Sigmoid colon (tissue), 7 donors: ENCODE data around the gene PRKD2. TPM values are rescaled to one million over a fixed set of nuclear protein-coding genes. Genes with fewer than 3 reads are reported as not detected.

Experiments used
- DNase-seq: peaks from one replicate; pipeline ENCODE4 v3.0.0-alpha.2; 2019
- H3K27ac ChIP-seq, 4 donors: fragments of 200-600 bp; sonication (generic); one replicate each; pipeline ENCODE4 v1.5.1; 2016 to 2019; ENCODE audit warnings: mild to moderate bottlenecking in 1 of 4
- H3K27me3 ChIP-seq, 3 donors: fragments of 200-600 bp; sonication (generic); one replicate each; pipeline ENCODE4 v1.5.1; 2019; ENCODE audit warnings: mild to moderate bottlenecking in 1 of 3
- H3K36me3 ChIP-seq, 4 donors: fragments of 200-600 bp; sonication (generic); one replicate each; pipeline ENCODE4 v1.5.1; 2016 to 2019
- H3K4me1 ChIP-seq, 4 donors: fragments of 200-600 bp; sonication (generic); one replicate each; pipeline ENCODE4 v1.5.1; 2017 to 2019
- H3K4me3 ChIP-seq, 4 donors: fragments of 200-600 bp; sonication (generic); one replicate each; pipeline ENCODE4 v1.5.1; 2017 to 2019; ENCODE audit warnings: mild to moderate bottlenecking in 2 of 4, moderate library complexity in 1 of 4
- H3K9me3 ChIP-seq, 4 donors: fragments of 200-600 bp in 3 of 4; sonication (generic) in 3 of 4; one replicate each; pipeline versions ENCODE4 v1.5.1 to v1.6.1; 2013 to 2019
- CTCF ChIP-seq, 4 experiments: fragments of 450-650 bp in 3 of 4; fragments of 200-600 bp in 1 of 4; IDR thresholded peaks; one replicate each; pipeline ENCODE4 v1.5.1; 2016 to 2019; ENCODE audit warnings: antibody characterized with exemption in 4 of 4, mild to moderate bottlenecking in 3 of 4, moderate library complexity in 2 of 4
- EP300 ChIP-seq, 4 donors: sonication (generic); formaldehyde crosslinking; IDR thresholded peaks; one replicate each; pipeline ENCODE4 v1.6.1; 2017; ENCODE audit warnings: antibody characterized with exemption in 4 of 4
- POLR2A ChIP-seq, 2 donors: fragments of 450-650 bp; IDR thresholded peaks; one replicate each; pipeline ENCODE4 v1.6.1; 2016; ENCODE audit warnings: antibody characterized with exemption in 2 of 2, mild to moderate bottlenecking in 2 of 2, moderate library complexity in 2 of 2
- POLR2AphosphoS5 ChIP-seq, 4 donors: sonication (generic); formaldehyde crosslinking; IDR thresholded peaks; one replicate each; pipeline ENCODE4 v1.6.1; 2017; ENCODE audit warnings: antibody characterized with exemption in 4 of 4
- WGBS, 2 donors: extraction: QIAGEN DNeasy Blood & Tissue Kit; methylation state at CpG; one replicate each; pipeline ENCODE4 v1.1.7; 2013; 5-methylcytosine and 5-hydroxymethylcytosine counted together
- intact Hi-C: fragments of 100-400 bp; cut with DNase I; formaldehyde crosslinking; loops from one replicate; pipeline ENCODE4 v1.15.1; 2023
- polyA plus RNA-seq, 3 donors: library from polyadenylated mRNA; stranded (reverse); fragments of 200-250 nt; gene quantifications; one replicate each; pipeline ENCODE4 v1.2.3, GENCODE V29; 2013
- total RNA-seq, 4 donors: library from RNA; depleted of rRNA; stranded (reverse); fragments of >200 nt; gene quantifications; one replicate each; pipeline ENCODE4 v1.1.0, GENCODE V29; 2016
- donor health status: healthy with polysubstance abuse.
- donor health status: Bipolar disorder and iron deficiency.
- donor health status: healthy.

PRKD2 gene
- total and polyA plus RNA-seq, 7 donors, result 14.7 to 51.7 (median 18.6) TPM

GRCh38 chr19:46742926-46743480 is 26.1 kb upstream of the PRKD2 start:
- Histone ChIP-seq H3K4me3 (no peak overlapping the region), H3K4me1 (peaks cover 0 to 78% (median 72%) of the 10 kb centered on the region in 4 donors), H3K27ac (peak overlapping the region in 1 of 4 donors; percentile 3), H3K27me3 (no peaks in the 10 kb centered on the region), H3K36me3 (peaks cover 0 to 4% (median 2%) of the 10 kb centered on the region in 4 donors), H3K9me3 (no peaks in the 10 kb centered on the region)
- WGBS, 2 donors, result 71 to 73% methylated on average over 4 of the region's 4 CpGs
- TF ChIP-seq POLR2A (IDR thresholded peaks at IDR 0.05) (no peak), CTCF (IDR thresholded peaks at IDR 0.05) (no peak), POLR2AphosphoS5 (IDR thresholded peaks at IDR 0.05) (no peak)
- intact Hi-C loops, result no loop called here
- no peak for DNase-seq

- Histone ChIP-seq H3K27ac (no peak overlapping the region), H3K9me3 (no peaks in the 10 kb centered on the region), H3K36me3 (peaks cover 0 to 20% (median 9%) of the 10 kb centered on the region in 4 donors), H3K4me1 (peaks cover 0 to 71% (median 67%) of the 10 kb centered on the region in 4 donors), H3K4me3 (no peak overlapping the region), H3K27me3 (no peaks in the 10 kb centered on the region)
- WGBS, 2 donors, result 86% methylated on average over 17 of the region's 17 CpGs
- TF ChIP-seq CTCF (IDR thresholded peaks at IDR 0.05) (no peak), EP300 (IDR thresholded peaks at IDR 0.05) (no peak), POLR2AphosphoS5 (IDR thresholded peaks at IDR 0.05) (no peak), POLR2A (IDR thresholded peaks at IDR 0.05) (no peak)
- intact Hi-C loops, result no loop called here
- DNase-seq, result no peak
Measured at GRCh38 chr19:46741447-46741846, 24.5 kb upstream of the PRKD2 start.

- Histone ChIP-seq H3K4me3 (no peak overlapping the region), H3K36me3 (peaks cover 0 to 39% (median 17%) of the 10 kb centered on the region in 4 donors), H3K27ac (peak overlapping the region; percentile 30 to 65 (median 56)), H3K27me3 (no peaks in the 10 kb centered on the region), H3K4me1 (peaks cover 0 to 57% (median 55%) of the 10 kb centered on the region in 4 donors), H3K9me3 (no peaks in the 10 kb centered on the region)
- 78 to 84% methylated on average over 14 of the region's 14 CpGs for WGBS, 2 donors
- peak; percentile 73 for DNase-seq
- intact Hi-C loops, result no loop called here
- TF ChIP-seq EP300 (IDR thresholded peaks at IDR 0.05), result no peak
- peak in 1 of 4 donors; percentile 12 for TF ChIP-seq POLR2AphosphoS5 (IDR thresholded peaks at IDR 0.05)
Measured at GRCh38 chr19:46739290-46739771, 22.4 kb upstream of the PRKD2 start.

- peaks cover 13 to 55% (median 31%) of the 10 kb centered on the region in 4 donors for H3K36me3 ChIP-seq
- WGBS, 2 donors, result 87 to 89% methylated on average over 19 of the region's 19 CpGs
Measured at GRCh38 chr19:46737761-46738171, 20.9 kb upstream of the PRKD2 start.

GRCh38 chr19:46737298-46737654 is 20.4 kb upstream of the PRKD2 start:
- WGBS, 2 donors, result 80 to 85% methylated on average over 7 of the region's 7 CpGs
- peaks cover 0 to 37% (median 35%) of the 10 kb centered on the region in 4 donors for H3K4me1 ChIP-seq
- intact Hi-C loops, result no loop called here
- TF ChIP-seq CTCF (IDR thresholded peaks at IDR 0.05), result no peak
- no peaks in the 10 kb centered on the region for H3K9me3 ChIP-seq
- no peak overlapping the region for H3K27ac ChIP-seq
- peaks cover 13 to 60% (median 36%) of the 10 kb centered on the region in 4 donors for H3K36me3 ChIP-seq
- no peak for DNase-seq
- H3K27me3 ChIP-seq, result no peaks in the 10 kb centered on the region
- no peak overlapping the region for H3K4me3 ChIP-seq

More at GRCh38 chr19:46737761-46738171, 20.9 kb upstream of the PRKD2 start:
- Histone ChIP-seq H3K4me3 (no peak overlapping the region), H3K27ac (no peak overlapping the region), H3K9me3 (no peaks in the 10 kb centered on the region), H3K4me1 (peaks cover 0 to 41% (median 40%) of the 10 kb centered on the region in 4 donors), H3K27me3 (no peaks in the 10 kb centered on the region)
- TF ChIP-seq EP300 (IDR thresholded peaks at IDR 0.05) (no peak), POLR2A (IDR thresholded peaks at IDR 0.05) (no peak)
- no peak for DNase-seq
- intact Hi-C loops, result no loop called here
